Measurements from ENCODE around the gene ABCB9.
"Not testable (repeated sequence)": the region's sequence is repeated elsewhere in the genome, so short reads cannot be mapped to it uniquely, and the experiment has no call there.

ABCB9 gene

DNA sequence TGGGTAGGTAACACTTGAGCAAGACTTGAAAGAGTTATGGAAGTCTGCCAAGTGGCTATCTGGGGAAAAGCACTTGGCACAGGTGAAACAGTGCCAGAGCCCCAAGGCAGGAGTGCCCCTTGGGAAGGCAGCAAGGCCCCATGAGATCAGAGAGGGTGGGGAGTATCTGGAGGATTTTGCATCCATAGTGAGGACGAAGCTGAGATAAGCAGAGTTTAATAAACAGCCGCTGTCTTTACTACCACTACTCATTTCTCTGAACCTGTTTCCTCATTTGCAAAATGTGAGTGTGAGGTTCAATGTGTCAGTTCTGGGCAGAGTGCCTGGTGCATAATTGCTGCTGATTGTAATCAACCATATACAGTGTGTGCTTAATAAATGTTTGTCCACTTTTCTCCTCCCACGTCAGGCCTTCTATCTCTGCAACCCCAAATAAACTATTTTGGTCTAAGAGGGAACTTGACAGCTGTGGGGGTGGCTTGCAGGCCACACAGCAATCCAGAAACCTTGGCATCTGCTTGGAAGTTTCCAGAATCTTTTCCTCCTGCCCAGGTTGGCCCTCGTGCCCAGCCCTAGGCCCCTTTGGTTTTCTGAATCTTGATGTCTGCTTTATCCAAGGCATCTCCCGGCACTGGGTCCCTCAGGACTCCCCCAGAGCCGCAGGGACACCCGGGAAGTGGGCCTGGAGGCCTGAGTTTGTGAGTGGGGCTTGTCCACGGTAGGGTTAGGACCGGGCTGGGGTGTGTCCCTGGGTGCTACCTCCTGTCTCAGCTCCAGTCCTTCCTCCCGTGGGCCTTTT lies 4.5 kb downstream of the ABCB9 start:
- DNase-seq: no peak

DNA sequence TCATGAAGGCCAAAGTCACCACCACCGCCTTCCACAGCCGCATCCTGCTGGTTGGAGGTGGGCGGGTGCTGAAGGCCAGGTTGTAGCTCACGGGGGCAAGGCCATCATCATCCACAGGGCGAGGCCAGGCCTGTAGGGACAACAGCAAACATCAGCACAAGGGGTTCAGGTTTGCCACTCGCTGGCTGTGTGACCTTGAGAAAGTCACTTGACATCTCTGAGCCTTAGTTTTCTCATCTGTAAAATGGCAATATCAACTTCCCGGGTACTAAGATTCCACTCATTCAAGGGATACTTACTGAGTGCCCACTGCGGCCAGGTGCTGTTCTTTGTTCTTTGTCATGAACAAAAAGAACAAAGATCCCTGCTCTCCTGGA lies 6.1 kb downstream of the ABCB9 start:
- no peak for DNase-seq

DNA sequence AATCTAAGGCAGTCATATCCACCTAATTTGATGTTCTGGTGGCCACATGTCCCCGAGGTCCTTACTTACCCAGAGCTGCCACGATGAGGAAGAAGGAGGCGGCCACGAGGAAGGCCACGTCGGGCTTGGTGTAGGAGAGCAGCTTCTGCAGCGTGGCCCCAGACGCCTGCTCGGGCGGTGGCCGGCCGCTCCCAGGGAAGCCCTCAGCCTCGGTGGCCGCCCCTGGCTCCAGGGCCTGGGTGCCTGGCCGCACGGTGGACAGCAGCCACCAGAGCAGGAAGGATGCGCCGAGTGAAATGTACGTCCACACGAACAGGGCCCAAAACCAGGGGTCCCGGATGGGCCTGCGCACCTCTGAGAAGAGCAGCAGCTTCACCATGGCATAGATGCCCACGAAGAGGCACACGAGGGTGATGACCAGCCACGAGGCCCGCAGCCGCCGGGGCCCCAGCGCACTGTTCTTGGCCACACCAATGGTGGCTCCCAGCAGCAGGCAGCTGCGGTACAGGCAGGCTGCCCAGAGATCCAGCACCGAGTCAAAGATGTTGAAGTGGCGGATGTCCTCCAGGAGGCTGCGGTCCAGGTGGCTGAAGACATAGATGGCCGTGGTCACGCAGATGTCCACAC lies 6.6 kb downstream of the ABCB9 start:
- DNase-seq: no peak

DNA sequence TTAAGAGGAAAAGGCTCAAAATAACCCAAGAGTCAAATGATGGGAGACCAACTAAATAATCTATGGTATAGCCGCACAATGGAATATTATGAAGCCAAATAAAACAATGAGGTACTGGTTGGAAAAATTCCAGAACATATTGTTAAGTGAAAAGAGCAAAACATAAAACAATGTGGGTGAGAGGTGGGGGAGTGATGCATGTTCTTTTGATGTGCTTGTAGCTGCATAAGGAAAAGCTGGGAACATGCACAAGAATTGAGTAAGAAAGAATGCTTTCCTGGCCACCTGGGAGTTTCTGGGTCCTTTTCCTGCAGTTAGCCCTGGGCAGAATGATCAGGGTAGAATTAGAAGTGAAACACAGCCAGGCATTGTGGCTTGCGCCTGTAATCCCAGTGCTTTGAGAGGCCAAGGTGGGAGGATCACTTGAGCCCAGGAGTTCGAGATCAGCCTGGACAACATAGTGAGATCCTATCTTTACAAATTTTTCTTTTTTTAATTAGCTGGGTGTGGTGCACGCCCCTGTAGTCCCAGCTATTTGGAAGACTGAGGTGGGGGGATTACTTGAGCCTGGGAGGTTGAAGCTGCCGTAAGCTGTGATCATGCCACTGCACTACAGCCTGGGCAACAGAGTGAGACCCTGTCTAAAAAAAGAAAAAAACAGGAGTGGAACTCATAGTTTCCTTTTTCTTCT lies 7.9 kb downstream of the ABCB9 start:
- no peak for DNase-seq

DNA sequence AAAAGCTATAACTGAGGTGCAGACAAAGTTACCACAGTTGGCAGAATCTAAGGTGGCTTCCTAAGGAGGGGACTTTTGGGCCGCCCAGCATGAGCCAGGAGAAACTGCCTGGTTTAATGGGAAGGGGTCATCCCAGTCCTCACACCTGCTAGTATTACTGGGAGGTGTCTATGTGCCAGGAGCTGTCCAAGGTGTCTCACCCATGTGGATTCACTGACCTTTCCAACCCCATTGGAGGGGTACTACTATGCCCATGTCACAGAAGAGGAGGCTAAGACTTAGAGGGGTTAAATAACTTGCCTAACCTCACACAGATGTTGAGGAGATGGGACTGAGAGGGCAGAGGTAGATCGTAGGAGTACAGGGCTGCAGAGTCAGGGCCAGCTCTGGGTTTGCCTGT lies 10.2 kb downstream of the ABCB9 start:
- no peak for DNase-seq

DNA sequence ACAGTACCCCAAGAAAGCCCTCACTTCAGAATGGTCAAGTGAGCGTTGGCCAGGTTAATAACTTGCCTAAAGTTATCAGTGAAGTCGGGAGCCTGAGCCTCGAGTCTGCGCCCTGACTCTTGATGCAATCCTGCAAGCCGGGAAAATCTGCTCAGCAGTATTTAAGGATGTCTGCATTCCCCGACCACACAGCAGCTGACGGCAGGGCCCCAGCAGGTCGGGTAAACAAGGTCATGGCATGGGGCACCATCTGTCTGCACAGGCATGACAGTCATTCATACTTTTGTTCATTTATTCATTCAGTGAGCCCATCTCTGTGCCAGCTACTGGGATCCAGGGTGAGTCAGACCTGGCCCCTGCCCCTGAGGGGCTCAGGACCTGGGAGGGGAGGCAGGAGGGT lies 11.1 kb downstream of the ABCB9 start:
- no peak for DNase-seq

DNA sequence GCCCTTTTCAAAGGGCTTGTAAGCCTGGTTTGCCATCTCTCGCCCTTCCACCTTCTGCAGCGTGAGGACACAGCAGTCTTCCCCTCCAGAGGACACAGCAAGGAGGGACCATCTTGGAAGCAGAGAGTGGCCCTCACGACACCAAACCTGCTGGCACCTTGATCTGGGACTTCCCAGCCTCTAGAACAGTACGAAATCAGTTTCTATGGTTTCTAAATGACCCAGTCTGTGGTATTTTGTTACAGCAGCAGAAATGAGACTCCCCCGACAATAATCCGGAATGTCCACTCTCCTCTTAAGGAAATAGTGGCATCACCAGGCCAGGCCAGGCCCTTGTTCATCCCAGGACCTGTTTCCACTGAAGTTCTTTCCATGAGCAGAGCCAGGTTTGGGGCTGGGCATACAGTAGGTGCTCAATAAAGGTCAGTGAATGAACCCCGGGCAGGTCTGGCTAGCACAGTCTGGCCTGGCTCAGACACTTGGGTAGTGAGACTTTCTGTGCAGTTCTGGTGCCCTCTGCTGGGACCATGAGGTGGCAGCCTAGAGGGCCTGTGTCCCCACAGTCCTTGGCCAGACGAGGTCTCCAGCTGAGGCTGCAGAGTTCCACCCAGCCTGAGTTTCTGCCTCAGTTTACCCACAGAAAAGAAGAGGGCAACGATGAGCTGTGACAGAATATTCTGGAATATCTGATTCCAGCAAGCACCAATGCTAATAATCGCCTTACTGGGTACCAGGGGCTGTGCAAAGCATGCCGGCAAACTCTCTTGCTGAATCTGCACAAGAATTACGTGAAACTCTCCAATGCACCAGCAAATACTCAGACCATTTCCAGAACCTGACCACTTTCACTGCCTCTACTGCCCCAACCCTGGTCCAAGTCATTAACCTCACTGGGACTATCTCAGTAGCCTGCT lies 14.0 kb downstream of the ABCB9 start:
- peak; percentile 80 for DNase-seq

DNA sequence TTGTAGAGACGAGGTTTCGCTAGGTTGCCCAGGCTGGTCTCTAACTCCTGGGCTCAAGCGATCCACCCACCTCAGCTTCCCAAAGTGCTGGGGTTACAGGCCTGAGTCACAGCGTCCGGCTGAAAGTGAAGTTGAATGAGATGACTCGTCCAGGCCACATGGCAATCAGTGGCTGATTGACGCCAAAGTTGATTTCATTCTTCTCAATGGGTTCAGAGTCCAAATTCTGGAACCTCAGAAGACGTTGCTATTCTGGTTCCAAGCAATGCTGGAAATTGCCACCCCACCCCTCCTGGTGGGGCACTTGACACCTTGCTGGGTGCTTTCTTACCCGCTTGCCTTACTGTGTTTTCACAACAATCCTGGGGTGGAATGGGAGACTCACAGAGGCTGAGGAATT lies 14.9 kb downstream of the ABCB9 start:
- DNase-seq: no peak

DNA sequence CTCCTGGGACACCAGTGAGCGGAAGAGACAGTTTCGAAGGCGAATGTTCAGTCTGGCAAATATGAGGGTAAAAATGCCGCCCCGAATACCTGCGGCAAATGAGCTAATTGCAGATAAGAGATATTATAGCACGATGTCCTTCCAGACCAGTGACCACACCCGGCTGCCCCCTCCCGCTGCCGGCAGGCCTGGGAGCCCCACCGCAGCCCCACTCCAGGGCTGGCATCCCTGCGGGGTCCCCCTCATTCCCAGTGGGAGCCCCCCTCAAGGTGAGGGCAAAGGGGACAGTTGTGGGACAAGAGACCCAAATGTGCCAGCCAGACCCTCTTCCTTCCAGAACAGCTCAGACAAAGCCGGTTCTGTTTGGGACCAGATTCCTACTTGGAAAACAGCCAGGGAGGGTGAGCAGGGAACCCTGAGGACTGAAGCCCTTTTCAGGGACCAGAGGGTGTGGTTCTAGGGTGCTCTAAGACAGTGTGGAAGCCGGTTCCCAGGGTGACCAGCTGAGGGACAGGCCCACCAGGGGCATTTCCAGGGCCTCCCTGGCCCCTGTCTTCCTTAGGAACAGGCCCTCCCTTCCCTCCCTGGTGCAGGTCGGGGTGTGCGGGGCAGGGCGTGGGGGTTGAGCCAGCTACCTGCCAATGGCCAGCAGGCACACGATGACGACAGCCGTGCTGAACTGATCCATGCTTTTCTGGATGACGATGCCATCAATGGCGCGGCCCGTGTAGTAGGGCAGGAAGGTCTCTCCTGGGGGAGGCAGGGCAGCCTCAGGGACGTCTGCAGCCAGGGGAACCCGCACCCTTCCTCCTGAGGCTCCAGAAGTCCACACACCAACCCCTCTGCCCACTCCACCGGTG lies 16.2 kb downstream of the ABCB9 start:
- DNase-seq: no peak

DNA sequence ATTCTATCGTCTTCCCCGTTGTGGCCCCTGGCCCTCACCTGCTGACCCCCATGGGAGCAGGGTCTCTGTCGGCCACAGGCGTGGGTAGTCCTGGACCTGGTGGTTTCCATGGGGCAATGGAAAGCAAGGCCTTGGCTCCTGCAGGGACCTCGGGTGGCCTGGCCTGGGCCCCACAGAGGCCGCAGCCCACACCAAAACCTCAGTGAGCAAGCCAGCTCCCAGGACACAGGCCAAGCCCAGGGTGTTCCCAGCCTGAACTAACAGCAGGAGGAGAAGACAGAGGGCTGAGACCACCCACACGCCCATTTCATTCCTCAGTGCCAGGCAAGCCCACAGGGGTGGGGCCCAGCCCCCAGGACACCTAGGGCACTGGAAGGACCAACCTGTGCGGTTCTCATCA lies 16.9 kb downstream of the ABCB9 start:
- no peak for DNase-seq

DNA sequence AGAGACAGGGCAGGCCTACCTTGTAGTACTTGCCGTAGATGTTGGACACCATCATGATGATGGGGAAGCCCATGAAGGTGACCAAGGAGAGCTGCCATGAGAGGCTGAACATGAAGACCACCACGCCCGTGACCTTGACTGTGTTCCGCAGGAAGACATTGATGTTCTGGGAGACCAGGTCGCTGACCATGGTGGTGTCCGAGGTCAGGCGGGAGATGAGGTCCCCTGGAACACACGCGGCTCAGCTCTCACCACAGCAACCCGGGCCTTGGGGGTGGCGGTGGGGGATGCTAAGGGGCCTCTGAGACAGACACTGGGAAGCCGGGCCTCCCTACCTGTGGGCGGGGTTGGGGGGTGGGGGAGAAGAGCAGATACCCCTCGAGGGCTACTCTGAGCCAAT lies 17.7 kb downstream of the ABCB9 start:
- no peak for DNase-seq

DNA sequence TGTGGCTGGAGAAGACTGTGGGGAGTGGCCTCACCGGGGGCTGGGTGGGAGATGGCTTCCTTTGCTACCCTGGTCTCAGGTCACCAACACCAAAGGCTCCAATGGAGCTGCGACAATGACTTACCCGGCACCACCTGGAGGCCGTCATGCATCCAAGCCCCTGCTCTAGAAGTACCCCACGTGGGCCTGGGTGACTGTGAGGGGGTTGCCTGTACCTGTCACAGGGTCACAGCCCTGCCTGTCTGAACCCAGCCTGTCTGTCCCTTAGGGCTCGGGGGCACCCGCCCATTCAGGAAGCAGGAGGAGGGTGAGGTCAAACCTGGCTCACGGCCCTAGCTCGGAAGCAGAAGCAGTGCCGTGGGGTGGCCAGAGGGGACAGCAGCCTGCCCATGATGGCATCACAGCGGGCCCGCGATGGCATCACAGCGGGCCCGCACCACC lies 18.9 kb downstream of the ABCB9 start:
- DNase-seq: no peak

DNA sequence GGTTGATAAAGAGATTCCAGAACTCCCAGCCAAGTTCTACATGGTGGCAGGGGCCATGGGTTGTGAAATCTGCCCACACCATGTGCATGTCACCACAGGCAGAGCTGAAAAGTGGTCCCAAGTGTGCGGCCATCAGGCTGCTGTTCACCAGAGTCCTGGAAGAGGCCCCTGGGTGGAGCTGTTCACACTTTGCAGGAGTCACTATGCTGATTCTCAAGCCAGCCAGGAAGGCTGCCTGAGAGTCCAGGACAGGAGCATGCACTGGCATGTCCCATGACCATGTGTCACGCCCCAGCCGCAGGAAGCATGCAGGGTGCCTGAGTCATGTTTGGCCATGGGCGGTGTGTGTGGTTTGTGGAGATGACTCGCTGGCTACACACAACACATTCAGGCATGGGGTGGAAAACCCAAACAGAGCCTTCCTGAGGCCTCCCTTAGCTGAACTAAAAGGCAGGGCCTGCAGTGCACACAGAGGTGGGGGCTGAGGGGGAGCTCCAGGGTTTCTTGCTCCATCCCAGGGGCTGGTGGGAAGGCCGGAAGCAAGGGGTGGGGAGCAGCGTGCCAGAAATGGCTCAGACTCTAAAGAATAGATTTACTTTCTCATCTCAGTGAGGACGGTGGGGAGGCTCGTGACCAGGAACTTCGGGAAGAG lies 19.4 kb downstream of the ABCB9 start:
- DNase-seq: peak; percentile 93

DNA sequence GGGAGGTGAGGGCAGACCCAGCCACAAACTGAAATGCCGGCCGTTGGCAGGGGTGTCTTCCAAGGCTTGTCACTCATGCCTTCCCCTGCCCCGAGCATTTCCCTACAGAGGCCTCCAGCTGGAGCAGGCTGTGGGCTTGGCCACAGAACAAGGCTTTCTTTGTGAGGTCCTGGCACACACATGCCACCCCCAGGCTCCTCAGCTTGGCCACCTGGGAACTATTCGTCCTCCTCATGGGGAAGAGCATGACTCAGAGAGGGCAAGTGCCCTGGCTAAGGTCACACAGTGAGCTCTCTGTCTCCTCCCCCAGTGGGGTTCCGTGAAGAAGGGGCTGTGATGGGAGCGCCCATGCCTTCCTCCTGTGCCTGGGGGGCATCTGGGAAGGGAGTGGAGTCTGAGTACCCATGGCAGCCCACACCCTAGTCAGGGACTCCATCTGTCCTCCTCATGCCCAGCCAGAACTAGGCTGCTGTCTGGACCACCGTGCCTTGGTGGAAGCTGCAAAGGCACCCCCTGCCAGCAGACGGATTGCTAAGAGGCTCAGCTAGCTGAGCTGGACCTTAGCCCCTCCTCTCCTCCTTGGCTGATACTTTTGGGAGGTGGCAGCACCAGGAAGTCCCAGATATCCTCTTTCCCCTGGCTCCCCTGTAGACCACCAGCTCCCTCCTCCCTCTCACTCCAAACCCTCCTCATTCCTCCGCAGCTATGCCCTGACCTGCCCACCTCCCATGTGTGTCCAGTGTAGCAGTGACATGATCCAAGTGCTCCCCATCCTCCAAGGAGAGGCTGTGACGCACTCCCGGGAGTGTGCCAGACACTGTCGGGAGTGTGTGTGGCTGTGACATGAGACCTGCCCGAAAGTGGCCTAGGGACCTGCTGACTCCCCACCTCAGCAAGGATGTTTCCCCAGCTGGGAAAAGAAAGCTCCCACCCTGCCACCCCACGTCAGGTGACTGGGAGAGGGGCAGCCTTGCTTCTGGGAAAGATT lies 21.4 kb downstream of the ABCB9 start:
- DNase-seq: no peak

DNA sequence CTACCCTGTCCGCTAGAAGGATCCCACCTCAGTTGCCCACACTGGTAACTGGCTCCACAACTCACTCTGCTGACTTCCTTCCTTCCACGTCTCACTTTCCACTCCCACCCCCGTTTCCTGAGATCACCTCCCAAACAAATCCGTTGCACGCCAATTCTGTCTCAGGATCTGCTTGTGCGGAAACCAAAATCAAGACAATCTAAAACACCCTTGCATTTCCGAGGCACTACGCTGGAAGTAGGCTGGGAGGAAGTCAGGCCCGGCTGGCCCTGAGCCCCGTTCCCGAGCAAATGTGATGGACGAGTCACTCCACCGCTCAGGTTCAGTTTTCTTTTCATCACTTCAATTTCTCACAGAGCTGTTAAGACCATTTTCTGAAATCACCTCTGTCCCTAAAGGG lies 23.1 kb downstream of the ABCB9 start:
- no peak for DNase-seq

DNA sequence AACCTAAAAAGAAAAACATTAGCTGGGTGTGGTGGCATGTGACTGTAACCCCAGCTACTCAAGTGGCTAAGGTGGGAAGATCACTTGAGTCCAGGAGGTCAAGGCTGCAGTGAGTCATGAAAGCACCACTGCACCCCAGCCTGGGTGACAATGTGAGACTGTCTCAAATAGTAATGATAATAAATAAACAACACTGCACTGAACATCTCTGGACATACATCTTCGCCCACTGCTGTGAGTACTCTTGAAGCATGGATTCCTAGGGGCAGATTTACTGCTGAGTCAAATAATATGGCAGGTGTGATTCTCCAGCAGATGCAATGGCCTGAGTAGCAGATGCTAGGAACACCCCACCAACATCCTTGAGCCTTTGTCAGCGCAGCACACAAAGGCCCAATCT lies 23.6 kb downstream of the ABCB9 start:
- no peak for DNase-seq

DNA sequence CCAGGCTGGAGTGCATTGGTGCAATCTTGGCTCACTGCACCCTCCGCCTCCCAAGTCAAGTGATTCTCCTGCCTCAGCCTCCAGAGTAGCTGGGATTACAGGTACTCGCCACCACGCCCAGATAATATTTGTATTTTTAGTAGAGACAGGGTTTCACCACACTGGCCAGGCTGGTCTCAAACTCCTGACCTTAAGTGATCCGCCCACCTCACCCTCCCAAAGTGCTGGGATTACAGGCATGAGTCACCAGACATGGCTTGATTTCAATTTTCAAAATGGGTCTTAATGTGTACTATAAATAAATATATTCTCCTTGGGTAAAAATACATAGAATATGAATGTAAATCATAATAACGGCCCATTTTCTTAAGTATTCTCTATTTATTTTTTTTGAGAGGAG lies 24.9 kb downstream of the ABCB9 start:
- not testable (repeated sequence) for DNase-seq

DNA sequence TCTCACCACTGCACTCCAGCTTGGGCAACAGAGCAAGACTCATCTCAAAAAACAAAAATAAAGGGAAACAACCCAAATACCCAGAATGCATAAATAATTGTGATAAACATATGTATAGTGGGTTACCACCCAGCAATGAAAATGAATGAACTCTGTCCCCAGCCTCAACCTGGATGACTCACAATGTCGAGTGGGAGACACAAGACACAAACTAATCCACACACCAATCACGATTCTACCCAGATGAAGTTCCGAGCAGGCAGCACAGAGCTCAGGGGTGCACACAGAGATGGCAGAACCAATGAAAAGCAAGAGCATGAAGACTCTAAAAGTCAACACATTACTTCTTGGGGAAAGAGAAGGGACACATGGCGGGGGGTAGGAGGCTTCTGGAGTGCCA lies 27.1 kb downstream of the ABCB9 start:
- no peak for DNase-seq

DNA sequence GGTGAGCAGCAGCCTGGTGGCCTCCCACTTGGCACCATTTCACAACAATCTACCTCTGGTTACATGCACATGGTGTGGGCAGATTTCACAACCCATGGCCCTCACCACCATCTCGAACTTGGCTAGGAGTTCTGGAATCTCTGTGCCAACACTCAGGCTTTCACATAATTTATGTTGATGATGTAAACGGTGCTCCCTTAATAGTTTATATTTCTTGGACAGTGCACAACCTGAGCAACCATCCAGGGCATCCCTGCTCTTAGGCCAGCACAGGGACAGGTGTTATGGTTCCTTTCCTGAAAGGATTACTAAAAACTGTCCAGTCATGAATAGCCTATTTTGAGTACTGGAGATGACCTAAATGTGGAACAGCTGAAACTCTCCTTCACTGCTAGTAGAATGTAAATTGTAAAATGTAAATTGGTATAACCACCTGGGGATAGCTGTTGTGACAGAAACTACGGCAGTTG lies 28.6 kb downstream of the ABCB9 start:
- no peak for DNase-seq

DNA sequence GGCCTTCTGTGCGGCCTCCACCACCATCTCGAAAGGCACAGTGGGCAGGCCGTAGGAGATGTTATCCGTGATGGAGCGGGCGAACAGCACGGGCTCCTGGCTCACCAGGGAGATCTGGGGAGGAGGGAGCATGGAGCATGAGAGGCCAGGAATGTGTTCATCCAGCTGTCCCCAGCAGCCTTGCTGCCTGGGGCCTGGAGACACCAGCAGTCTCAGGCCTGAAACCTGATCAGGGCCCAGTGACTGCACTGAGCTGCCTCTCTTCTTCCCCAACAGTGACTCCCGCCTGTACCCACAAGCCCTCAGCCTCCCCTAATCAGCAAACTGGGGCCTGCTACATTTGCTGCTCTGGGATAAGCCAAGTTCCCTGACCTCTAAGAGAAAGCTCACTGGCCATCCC lies 30.9 kb downstream of the ABCB9 start:
- no peak for DNase-seq
